ENCODE measurements around the gene ZC3HAV1L.
"Not testable (repeated sequence)": the region's sequence is repeated elsewhere in the genome, so short reads cannot be mapped to it uniquely, and the experiment has no call there.

ZC3HAV1L gene

GRCh38 chr7:139043823-139044812 lies 8.3 kb upstream of the ZC3HAV1L start:
- ATAC-seq = peak; percentile 59
- Mint-ChIP-seq H3K27me3 (no peaks in the 10 kb centered on the region), H3K9me3 (peaks cover 4% of the 10 kb centered on the region), H3K4me1 (peaks cover 55% of the 10 kb centered on the region), H3K27ac (peak overlapping the region; percentile 60), H3K4me3 (no peak overlapping the region), H3K36me3 (ENCODE audit: low read depth) (peaks cover 55% of the 10 kb centered on the region)
- peak; percentile 63 for DNase-seq

- H3K4me3 Mint-ChIP-seq = no peak overlapping the region
- ATAC-seq = no peak
These were observed 5.7 kb upstream of the ZC3HAV1L start for GRCh38 chr7:139041378-139042085.

DNA sequence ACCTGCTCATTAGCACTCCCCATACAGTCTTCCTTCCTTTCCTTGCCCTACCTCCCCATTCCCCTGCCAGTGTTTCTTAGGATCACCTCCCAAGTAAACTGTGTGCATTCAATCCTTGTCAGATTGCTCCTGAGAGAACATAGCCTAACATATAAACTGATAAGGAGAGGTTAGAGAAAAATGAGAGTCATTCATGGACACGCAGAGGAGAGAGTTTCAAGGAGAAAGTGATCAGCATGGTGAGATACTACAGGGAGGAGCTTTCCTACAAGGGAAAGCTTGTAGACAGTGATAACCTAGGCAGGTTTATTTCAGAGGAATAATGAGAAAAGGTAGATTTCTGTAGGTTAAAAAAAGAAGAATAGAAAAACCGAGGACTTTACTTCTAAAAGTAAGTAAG lies 2.8 kb upstream of the ZC3HAV1L start:
- no peak for DNase-seq
- ATAC-seq = no peak
- H3K27ac Mint-ChIP-seq = no peak overlapping the region
- peaks cover 15% of the 10 kb centered on the region for H3K36me3 Mint-ChIP-seq (ENCODE audit: low read depth)
- H3K27me3 Mint-ChIP-seq = peaks cover 2% of the 10 kb centered on the region
- H3K4me1 Mint-ChIP-seq = peaks cover 28% of the 10 kb centered on the region
- no peaks in the 10 kb centered on the region for H3K9me3 Mint-ChIP-seq
- H3K4me3 Mint-ChIP-seq = no peak overlapping the region

More at GRCh38 chr7:139041378-139042085, 5.7 kb upstream of the ZC3HAV1L start:
- H3K27ac Mint-ChIP-seq = no peak overlapping the region
- H3K9me3 Mint-ChIP-seq = peaks cover 4% of the 10 kb centered on the region
- H3K27me3 Mint-ChIP-seq = no peaks in the 10 kb centered on the region
- peaks cover 32% of the 10 kb centered on the region for H3K36me3 Mint-ChIP-seq (ENCODE audit: low read depth)
- DNase-seq = no peak
- peaks cover 37% of the 10 kb centered on the region for H3K4me1 Mint-ChIP-seq

- ATAC-seq (no peak), DNase-seq (no peak)
- peaks cover 2% of the 10 kb centered on the region for H3K27me3 Mint-ChIP-seq
- H3K27ac Mint-ChIP-seq = no peak overlapping the region
- H3K4me3 Mint-ChIP-seq = peak overlapping the region; percentile 84
- H3K36me3 Mint-ChIP-seq (ENCODE audit: low read depth) = peaks cover 19% of the 10 kb centered on the region
- peaks cover 26% of the 10 kb centered on the region for H3K4me1 Mint-ChIP-seq
- no peaks in the 10 kb centered on the region for H3K9me3 Mint-ChIP-seq
These were observed 1.1 kb upstream of the ZC3HAV1L start for GRCh38 chr7:139036901-139037300.

DNA sequence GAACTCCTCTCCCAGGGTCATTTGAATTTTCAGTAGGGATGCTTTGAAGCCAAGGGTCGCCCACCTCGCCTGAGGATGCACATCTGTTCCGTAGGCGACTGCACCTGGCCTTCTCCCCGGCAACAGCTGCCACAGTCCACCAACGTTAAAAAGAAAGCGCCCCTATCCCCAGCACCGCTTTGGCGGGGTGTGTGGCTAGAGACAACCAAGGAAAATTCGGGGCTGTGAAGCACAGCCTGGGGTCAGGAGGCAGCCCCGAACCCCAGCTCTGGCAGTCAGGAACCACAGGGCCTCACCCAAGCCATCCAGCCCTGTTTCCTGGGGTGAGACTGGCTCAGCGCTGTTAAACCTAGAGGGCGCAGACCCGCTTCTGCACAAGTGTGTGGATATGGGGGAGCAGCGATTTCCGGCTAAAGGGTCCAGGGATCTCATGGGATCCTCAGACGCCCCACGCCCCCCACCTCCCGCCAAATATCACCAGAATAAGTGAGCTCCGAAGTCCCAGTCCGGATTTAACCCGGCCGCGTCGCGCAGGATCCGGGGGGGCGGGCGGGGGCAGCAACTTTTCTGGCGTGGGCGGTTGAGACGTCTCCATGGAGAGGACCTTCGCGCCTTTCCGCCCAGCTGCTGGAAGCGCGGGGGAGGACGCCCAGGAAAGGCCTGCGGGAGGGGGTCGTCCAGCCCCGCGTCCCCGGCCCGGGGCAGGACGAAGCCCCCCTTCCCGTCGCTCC lies 822 bp downstream of the ZC3HAV1L start:
- peaks cover 26% of the 10 kb centered on the region for H3K4me1 Mint-ChIP-seq
- no peaks in the 10 kb centered on the region for H3K9me3 Mint-ChIP-seq
- H3K27me3 Mint-ChIP-seq = peaks cover 2% of the 10 kb centered on the region
- H3K4me3 Mint-ChIP-seq = peak overlapping the region; percentile 84
- H3K27ac Mint-ChIP-seq = peak overlapping the region; percentile 76
- peaks cover 28% of the 10 kb centered on the region for H3K36me3 Mint-ChIP-seq (ENCODE audit: low read depth)
- DNase-seq (peak; percentile 48), ATAC-seq (peak; percentile 29)

DNA sequence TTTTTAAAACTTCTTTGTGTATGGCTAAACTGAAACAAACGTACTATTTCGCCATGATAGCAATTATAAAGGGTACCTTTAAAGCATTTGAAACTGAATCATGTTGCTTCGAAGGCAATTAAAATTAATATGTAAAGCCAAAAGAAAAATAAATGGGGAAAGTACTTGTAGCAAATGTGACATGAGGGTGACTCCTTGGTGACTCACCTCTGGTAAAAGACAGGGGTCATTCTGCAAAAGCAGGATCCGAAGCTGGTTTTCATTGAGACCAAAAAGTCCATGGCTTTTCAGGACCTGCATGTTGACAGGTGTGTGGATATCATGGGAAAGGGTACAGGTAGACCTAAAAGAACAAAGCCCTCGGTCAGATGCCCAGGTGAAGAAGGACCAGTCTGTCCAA lies 1.5 kb downstream of the ZC3HAV1L start:
- Mint-ChIP-seq H3K9me3 (no peaks in the 10 kb centered on the region), H3K4me3 (peak overlapping the region; percentile 84), H3K27ac (no peak overlapping the region), H3K36me3 (ENCODE audit: low read depth) (peaks cover 34% of the 10 kb centered on the region), H3K4me1 (peaks cover 26% of the 10 kb centered on the region), H3K27me3 (peaks cover 2% of the 10 kb centered on the region)
- DNase-seq = no peak
- ATAC-seq = no peak

DNA sequence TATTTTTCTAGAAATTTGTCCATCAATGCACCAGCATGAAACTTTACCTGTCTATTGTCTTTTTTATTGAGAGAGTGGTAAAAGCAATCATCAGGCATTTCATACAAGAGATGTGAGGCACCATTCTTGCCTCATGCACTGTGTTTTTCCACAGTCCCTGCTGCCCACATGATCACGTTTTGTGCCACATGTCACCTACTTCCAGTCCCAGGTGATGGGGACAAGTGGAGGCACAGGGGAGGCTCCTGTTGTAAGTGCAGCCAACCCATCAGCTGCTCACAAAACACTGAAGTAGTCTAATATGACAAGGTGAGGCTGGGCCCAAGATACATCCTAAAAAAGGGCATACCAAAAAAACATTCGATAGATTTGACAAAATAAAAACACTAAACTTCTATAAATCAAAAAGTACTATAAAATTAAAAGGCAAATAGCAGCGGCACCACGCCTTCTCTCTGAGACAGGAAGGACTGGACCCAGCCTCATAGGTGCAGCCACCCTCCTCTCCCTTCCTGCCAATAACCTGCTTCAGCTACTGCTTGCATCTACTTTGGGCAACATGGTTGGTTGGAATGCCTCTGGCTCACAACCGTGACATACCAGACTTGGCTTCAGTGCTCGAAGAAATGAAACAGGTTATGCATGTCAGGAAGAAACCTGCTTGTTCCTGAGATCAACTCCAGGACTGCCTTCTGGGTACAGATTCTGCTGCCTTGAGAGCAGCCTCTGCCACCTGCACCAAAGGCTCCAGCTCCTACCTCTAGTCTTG lies 2.3 kb downstream of the ZC3HAV1L start:
- H3K4me1 Mint-ChIP-seq = peaks cover 26% of the 10 kb centered on the region
- no peaks in the 10 kb centered on the region for H3K9me3 Mint-ChIP-seq
- peaks cover 2% of the 10 kb centered on the region for H3K27me3 Mint-ChIP-seq
- peak overlapping the region; percentile 84 for H3K4me3 Mint-ChIP-seq
- no peak for ATAC-seq
- H3K36me3 Mint-ChIP-seq (ENCODE audit: low read depth) = peaks cover 39% of the 10 kb centered on the region
- no peak overlapping the region for H3K27ac Mint-ChIP-seq
- no peak for DNase-seq

DNA sequence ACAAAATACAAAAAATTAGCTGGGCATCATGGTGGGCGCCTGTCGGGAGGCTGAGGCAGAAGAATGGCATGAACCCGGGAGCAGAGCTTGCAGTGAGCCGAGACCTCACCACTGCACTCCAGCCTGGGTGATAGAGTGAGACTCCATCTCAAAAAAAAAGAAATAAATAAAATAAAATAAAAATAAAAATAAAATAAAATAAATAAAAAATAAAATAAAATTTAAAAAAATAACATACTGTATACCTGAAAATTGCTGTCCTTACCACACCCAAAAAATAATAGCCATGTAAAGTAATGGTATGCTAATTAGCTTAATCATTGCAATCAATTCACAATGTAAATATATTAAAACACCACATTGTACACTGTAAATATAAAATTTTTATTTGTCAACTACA lies 3.4 kb downstream of the ZC3HAV1L start:
- Mint-ChIP-seq H3K27me3 (peaks cover 2% of the 10 kb centered on the region), H3K4me3 (no peak overlapping the region), H3K36me3 (ENCODE audit: low read depth) (peaks cover 46% of the 10 kb centered on the region), H3K4me1 (peaks cover 26% of the 10 kb centered on the region), H3K9me3 (no peaks in the 10 kb centered on the region), H3K27ac (no peak overlapping the region)
- ATAC-seq = no peak
- DNase-seq = no peak

DNA sequence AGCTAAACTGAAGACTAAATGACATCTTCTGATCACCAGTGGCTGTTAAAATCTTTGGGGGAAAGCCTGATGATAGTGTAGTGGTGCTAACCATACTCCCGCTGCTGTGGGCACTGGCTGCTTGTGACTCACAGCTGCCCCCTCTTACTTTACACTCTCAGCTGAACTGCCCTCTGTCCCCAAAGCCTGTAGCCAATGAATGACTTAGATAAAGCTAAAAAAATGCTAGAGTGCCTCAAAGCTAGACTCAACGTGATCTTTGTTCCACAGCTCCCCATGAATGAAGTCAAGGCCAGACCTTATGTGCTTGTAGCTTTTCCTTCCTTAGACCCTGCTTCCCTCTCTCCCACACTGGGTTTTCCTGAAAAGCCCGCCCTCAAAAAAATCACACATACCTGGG lies 6.5 kb downstream of the ZC3HAV1L start:
- Mint-ChIP-seq H3K27ac (no peak overlapping the region), H3K36me3 (ENCODE audit: low read depth) (peaks cover 66% of the 10 kb centered on the region), H3K27me3 (no peaks in the 10 kb centered on the region), H3K4me3 (no peak overlapping the region), H3K9me3 (no peaks in the 10 kb centered on the region), H3K4me1 (peaks cover 11% of the 10 kb centered on the region)
- ATAC-seq = no peak
- no peak for DNase-seq

DNA sequence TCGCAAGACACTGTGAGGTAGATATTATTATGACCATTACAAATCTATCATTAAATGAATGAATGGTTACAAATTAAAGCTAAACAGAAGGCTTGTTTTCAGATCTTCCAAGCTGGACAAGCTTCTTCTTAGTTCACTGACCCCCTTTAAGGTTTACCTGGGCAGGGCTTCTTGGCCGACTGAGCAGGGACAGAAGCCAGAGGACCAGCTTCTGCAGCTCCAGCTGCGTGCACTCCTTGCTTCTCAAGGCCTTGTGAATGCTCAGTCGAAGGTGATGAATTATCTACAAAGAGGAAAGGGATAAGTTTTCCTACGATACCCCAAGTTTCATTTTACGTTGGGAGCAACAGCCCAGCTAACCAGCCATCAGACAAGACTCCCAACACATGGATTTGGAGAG lies 9.3 kb downstream of the ZC3HAV1L start:
- no peak for ATAC-seq
- no peak overlapping the region for H3K4me3 Mint-ChIP-seq
- peaks cover 63% of the 10 kb centered on the region for H3K36me3 Mint-ChIP-seq (ENCODE audit: low read depth)
- H3K9me3 Mint-ChIP-seq = no peaks in the 10 kb centered on the region
- DNase-seq = no peak
- H3K27me3 Mint-ChIP-seq = no peaks in the 10 kb centered on the region
- H3K4me1 Mint-ChIP-seq = no peaks in the 10 kb centered on the region
- no peak overlapping the region for H3K27ac Mint-ChIP-seq

- ATAC-seq, H3K4me1 Mint-ChIP-seq, H3K27me3 Mint-ChIP-seq, H3K9me3 Mint-ChIP-seq, H3K4me3 Mint-ChIP-seq, H3K27ac Mint-ChIP-seq, DNase-seq: not testable (repeated sequence)
- peaks cover 57% of the 10 kb centered on the region for H3K36me3 Mint-ChIP-seq (ENCODE audit: low read depth)
These were observed 10.0 kb downstream of the ZC3HAV1L start for GRCh38 chr7:139025861-139026260.

DNA sequence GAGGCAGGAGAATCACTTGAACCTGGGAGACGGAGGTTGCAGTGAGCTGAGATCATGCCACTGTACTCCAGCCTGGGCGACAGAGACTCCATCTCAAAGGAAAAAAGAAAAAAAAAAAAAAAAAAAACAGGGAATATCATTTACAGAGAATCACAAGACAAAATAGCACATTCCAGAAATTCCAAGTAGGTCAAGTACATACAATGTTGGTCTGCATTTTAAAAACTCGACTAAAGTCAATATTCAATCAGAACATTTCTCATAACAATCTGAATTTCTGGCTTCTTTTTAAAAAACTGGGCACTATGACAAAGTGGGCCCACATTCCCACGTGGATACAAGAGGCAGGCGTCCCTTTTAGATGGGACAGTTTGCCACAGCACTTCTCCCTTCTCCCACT lies 12.8 kb downstream of the ZC3HAV1L start:
- DNase-seq (no peak), ATAC-seq (no peak)
- Mint-ChIP-seq H3K4me1 (no peaks in the 10 kb centered on the region), H3K27ac (no peak overlapping the region), H3K36me3 (ENCODE audit: low read depth) (peaks cover 41% of the 10 kb centered on the region), H3K9me3 (no peaks in the 10 kb centered on the region), H3K27me3 (no peaks in the 10 kb centered on the region), H3K4me3 (no peak overlapping the region)

- Mint-ChIP-seq H3K36me3 (ENCODE audit: low read depth) (peaks cover 34% of the 10 kb centered on the region), H3K4me3 (no peak overlapping the region), H3K4me1 (no peaks in the 10 kb centered on the region), H3K9me3 (no peaks in the 10 kb centered on the region), H3K27me3 (no peaks in the 10 kb centered on the region), H3K27ac (no peak overlapping the region)
- ATAC-seq (no peak), DNase-seq (no peak)
These were observed 13.6 kb downstream of the ZC3HAV1L start for GRCh38 chr7:139022286-139022685.

DNA sequence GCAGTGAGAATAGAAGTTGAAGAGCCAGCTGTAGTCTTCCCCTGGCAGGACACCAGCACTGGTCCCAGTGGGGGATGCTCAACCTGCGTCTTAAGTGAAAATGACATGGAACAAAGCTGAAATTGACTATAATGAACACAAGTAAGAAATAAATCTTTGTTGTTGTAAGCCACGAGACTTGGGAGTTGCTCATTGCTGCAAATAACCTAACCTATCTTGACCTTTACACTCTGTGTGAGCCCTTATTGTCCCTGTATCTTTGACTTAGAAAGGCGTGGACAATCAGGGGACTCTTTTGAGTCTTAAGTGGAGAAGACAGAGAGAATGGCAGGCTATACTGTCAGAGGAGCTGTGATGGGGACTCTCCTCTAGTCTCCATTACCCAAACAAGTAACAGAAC lies 16.9 kb downstream of the ZC3HAV1L start:
- no peak for ATAC-seq

More for the DNA sequence above, 16.9 kb downstream of the ZC3HAV1L start:
- Mint-ChIP-seq H3K27ac (no peak overlapping the region), H3K27me3 (peaks cover 2% of the 10 kb centered on the region), H3K36me3 (ENCODE audit: low read depth) (peaks cover 14% of the 10 kb centered on the region), H3K4me3 (no peak overlapping the region), H3K9me3 (no peaks in the 10 kb centered on the region), H3K4me1 (no peaks in the 10 kb centered on the region)
- no peak for DNase-seq
